ENCODE results near the gene GAS7. TPM values are rescaled to one million over a fixed set of nuclear protein-coding genes. Genes with fewer than 3 reads are reported as not detected.
"Not testable (repeated sequence)": the region's sequence is repeated elsewhere in the genome, so short reads cannot be mapped to it uniquely, and the experiment has no call there.

The GAS7 gene
- total RNA-seq, 1 experiment from 2014 or later, result 0.10 TPM

DNA sequence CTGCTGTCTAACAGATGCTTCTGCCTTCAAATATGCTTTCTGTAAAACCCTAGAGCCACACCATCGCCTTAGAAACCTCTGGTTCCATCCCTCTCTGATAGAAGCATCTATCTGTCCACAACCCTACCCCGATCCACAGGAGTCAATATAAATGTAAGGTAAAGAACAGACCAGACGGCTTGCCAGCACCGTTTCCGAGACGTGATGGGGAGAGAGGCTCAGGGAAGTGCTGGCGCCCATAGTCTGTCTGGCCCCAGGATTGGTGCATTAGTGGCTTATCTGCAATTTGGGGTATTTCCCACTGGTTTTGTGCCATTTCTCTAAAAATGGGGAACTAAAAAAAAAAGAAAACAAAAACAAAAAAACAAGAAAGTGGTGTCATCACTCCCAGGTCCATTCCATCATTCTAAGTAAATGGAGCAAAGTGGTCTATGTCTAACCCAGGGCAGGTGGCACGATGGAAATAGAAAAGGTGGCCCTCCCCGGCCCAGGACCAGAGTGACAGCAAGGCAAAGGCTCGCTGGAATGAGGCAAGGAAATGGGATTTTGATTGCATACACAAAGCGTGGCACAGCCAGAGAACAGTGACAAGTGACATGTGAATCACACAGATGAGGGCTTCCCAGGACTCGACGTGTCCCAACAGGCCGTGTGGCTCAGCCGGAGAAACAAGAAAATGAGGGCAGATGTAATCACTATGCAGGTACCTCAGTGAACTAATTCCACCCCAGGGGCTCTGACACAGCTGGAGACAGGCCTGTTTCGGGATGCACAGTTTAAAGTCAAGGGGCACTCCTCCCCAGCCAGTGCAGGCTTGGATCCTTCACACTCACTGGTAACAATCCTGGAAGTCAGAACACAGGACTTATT, 125.6 kb downstream of the GAS7 start:
- no peak for DNase-seq (ENCODE audit: low spot score)

DNA sequence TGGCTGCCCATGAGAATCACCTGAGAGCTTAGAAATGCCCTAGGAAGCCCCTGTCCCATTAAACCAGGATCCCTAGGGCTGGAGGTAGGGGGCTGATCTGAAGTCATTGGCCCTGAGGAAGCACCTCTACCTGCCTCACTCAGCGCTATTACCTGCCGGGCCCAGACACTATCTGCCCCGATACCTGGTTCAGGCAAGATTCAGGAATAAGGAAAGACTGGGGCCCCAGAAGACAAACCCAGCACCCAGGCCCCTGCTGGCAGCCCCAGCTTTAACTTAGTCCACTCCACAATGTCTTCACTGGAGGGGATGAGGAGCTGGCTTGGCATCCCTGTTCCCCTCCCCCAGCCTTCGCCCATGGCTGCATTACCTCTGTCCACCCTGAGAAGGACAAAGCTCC, 126.3 kb downstream of the GAS7 start:
- no peak for DNase-seq (ENCODE audit: low spot score)

DNA sequence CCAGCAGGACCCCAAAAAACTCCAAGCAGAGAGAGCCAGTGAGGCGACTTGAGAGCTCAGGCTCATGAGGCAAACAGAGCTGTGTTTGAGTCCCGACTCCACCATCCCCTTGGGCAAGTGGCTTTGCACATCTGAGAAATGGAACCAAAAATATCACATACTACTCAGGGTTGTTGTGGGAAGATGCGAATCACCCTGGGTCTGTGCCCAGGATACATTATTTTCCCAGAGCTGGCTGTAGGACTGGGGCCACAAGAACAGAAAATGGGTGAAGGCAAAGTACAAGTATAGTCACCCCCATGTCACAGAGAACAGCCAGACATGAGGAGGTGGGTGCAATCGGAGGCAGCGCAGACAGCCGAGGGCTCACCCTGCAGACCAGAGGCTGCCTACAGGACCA, 127.3 kb downstream of the GAS7 start:
- DNase-seq (ENCODE audit: low spot score), result no peak

DNA sequence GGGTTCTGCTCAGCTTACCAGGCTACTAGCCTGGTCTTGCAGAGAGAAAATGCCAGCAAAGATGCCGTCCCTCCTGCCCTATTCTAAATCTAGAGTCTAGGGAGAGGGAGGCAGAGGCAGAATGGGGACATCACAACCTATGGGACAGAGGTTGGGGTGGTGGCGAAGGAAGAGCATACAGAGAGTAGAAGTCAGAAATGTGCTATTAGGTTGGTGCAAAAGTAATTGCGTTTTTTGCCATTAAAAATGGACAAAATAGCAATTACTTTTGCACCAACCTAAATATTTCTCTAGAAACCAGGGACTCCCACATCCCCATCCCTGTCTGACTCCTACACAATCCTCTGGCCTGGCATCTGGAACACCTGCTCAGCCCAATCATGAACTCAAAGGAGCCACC, 127.7 kb downstream of the GAS7 start:
- no peak for DNase-seq (ENCODE audit: low spot score)

DNA sequence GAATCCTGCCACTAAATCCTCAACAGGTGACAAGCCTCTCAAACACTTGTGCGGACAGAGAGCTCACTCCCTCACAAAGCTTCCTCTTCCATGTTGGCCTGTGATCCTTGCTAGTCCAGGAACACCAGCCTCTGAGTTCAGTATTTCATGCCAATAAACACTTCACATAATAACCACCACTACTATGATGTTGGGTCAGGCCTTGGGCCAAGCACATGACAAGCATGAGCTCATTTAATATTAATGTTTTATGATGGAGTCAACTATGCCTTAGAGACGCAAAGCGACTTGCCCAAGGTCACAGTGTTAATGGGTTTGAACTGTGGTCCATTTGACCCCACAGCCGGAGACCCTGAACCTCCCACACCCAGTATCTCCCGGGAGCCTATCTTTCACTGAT, 129.1 kb downstream of the GAS7 start:
- DNase-seq (ENCODE audit: low spot score), result no peak

DNA sequence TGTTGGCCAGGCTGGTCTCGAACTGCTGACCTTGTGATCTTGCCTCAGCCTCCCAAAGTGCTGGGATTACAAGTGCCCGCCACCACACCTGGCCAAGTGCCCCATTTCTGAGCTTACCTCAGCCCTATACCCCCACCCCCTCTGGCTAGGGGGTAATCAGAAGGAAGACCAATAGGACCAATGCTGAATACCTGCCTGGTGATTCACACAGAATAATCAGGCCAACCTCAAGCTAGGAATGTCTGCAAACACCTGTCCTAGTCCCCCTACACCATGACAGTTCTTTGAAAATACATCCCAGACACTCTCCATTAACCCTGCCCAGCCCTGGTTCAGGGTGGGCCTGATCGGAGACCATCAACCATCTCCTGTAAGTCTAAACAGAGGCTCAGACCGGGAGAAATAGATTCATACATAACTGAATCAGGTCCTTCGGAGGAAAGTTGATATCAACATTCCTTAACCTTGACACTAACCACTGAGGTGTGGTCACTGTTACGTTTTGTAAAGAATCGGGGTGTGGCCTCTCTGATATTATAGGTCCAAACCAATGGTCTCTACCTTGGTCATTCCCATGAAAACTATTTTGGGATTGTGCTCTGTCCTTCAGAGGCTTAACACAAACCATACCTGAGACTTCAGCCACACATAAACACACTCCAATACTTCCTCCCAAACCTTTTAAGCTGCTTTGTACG, 130.8 kb downstream of the GAS7 start:
- no peak for DNase-seq (ENCODE audit: low spot score)

DNA sequence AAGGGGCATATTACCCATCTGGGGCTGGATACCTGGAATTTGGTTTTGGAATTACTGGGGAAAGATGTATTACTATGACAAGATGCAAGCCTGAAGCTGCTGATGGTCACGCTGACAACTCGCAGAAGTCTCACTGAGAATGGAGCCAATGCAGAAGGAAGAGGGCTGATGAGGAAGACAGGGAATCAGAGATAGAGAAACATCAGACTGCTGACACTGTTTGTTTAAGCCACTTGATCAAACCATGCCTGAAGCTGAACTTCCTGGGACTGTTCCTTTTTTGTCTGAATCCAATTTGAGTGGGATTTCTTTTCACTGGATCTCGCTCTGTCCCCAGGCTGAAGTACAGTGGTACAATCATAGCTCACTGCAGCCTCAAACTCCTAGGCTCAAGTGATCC, 133.9 kb downstream of the GAS7 start:
- no peak for DNase-seq (ENCODE audit: low spot score)

DNA sequence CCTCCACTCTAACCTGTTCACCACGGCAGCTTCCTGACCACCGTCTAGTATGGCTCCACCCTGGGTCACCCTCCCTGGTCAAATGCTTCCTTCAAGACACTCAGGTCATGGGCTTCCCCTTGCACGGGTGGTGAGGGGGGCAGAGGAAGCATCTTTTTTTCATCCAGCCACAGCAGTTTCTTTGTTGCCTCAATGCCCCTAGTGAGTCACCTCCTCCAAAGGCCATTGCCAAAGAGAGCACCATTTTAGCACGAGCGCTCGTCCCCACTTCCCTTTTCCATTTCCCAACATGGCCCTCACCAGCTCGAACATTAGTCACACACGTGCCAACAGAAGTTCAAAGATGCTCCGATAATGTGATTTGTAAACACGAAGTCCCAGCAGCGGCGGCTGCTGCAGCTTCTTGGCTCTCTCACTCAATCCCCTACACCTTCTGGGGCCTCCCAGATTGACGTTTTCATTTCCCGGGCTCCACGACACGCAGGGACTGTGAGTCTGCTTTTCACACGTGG, 134.6 kb downstream of the GAS7 start:
- no peak for DNase-seq (ENCODE audit: low spot score)

DNA sequence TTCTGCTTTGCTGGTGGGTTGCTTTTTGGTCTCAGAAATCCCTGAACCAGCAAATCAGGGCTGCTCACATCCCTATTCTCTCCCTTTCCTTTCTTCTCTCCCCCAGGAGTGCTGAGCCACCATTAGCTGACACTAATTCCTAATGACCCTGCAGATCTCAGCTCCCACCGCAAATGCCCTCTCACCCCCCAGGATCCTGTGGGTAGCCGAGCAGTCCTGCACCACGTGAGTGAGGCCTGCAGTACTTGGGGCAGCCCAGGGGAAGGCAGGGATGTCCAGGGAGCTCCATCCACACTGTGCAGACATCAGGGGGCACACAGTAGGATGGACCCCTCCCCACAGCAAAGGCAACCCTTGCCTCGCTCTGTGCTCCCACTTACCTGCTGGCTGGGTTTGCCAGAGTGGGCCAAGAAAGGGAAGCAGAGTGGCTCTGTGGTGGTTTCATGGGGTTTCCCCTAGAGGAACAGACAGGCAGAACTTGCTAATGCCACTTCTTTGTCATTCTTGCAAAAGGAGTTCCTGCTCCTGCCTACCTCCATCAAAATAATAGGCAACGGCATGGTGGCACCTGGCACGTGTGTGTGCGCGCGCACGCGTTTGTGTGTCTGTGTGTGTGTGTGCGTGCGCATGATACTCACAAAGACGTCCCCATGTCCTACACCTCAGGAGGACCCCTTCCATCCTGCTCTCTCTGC, 135.6 kb downstream of the GAS7 start:
- no peak for DNase-seq (ENCODE audit: low spot score)

DNA sequence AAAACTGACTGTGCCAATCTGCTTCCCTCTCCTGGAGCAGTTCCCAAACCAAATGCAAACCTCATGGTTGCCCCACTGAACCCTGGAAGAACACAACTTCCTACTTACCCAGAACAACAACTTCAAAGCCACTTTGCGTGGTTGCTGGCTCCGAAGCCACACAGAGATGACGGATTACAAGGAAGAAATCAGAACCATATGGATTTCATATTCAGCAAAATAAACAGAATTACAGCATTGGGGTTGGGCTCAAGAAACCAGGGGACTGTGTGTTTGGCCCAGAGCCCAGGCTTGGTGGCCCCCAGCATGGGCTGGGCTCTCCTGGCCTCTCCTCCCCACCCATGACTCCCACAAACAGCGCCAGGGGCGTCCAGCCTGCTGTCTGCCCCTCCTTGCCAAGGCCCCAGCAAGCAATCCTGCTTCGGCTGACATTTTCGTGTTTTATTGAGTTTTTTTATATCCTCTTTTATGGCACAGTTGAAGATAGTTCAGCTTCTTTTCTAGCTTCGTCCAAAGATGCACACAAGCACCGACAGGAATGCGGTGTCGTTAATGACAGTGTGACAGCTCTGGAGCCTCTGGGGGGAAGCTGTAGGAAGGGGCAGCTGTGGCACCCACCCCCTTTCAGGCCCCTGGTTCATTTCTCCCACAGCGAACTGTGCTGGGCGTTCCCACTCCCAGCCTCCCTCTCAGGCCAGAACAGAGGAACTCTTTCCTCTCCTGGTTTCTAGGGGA, 137.1 kb downstream of the GAS7 start:
- no peak for DNase-seq (ENCODE audit: low spot score)

DNA sequence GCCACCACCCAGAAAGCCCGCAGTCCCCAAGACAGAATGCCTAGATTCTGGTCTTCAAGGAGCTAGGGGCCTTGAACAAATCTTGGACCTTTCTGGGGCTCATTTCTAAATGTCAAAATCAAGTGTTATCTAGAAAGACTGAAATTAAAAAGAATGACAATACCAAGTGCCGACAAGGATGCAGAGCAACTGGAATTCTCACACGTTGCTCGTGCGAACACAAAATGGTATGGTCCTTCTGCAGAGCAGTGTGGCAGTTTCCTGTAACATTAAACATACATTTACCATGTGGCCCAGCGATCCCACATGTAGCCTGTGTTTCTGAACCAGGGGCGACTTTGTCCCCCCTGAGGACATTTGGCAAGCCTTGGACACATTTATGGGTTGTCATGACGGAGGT, 137.9 kb downstream of the GAS7 start:
- no peak for DNase-seq (ENCODE audit: low spot score)

DNA sequence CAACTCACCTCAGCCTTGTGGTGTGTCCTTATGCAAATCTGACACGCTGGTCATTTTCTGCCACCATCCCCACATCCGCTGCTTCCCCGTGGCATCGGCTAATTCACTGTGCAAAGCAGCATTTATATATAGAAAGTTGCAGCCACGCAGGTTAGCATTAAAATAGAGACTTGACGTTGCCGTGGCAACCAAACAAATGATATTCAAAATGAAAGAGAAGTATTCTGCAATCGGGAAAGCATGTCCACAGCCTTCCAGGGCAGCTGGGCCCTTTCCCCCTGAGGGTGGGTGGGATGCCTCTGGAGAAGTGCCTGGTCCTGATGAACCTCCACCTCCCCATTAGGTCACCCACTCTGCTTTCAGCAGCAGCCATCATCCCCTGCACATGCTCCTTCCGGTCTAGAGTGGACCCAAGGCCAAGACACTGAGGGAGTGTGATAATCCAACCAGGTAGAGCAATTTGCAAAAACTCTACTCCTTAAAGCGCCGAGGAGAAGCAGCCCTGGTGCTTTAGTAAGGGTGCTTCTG, 138.7 kb downstream of the GAS7 start:
- no peak for DNase-seq (ENCODE audit: low spot score)

DNA sequence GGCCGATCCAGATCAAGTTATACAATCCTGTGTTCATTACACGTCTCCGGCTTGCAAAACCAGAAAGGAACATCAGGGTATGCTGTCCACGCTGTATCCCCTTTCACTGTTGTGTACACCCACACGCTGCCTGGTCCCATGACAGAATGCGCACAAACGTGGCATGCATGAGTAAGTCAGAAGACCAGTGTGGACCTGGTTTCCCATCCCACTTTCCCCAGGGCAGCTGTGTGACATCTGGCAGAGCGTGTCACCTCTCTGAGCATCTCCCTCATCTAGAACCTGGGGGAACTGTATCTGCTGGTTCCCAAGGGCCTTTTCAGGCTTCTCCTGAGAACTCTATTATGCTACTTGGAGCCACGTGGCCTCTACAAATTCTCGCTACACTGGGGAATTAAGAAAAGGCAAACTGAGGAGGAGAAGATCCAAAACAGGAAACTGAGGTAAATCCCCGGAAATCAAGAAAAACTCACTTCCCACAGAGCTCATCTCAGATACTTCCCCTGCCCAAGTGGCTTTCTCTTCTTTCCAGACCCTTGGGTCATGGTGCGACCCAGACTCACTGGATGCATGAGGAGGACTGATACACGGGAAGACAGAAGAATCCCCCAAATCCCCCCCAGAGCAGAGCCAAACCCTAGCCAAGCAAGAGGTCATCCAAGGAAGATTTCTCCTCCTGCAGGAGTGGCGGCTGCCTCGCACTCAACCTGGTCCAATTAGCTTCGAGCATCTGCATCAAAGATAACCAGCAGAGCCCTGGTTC, 139.3 kb downstream of the GAS7 start:
- no peak for DNase-seq (ENCODE audit: low spot score)

DNA sequence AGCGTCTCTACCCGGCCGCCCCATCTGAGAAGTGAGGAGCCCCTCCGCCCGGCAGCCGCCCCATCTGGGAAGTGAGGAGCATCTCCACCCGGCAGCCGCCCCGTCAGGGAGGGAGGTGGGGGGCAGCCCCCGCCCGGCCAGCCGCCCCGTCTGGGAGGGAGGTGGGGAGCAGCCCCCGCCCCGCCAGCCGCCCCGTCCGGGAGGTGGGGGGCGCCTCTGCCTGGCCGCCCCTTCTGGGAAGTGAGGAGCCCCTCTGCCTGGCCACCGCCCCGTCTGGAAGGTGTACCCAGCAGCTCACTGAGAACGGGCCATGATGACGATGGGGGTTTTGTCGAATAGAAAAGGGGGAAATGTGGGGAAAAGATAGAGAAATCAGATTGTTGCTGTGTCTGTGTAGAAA, 140.9 kb downstream of the GAS7 start:
- DNase-seq (ENCODE audit: low spot score), result not testable (repeated sequence)

DNA sequence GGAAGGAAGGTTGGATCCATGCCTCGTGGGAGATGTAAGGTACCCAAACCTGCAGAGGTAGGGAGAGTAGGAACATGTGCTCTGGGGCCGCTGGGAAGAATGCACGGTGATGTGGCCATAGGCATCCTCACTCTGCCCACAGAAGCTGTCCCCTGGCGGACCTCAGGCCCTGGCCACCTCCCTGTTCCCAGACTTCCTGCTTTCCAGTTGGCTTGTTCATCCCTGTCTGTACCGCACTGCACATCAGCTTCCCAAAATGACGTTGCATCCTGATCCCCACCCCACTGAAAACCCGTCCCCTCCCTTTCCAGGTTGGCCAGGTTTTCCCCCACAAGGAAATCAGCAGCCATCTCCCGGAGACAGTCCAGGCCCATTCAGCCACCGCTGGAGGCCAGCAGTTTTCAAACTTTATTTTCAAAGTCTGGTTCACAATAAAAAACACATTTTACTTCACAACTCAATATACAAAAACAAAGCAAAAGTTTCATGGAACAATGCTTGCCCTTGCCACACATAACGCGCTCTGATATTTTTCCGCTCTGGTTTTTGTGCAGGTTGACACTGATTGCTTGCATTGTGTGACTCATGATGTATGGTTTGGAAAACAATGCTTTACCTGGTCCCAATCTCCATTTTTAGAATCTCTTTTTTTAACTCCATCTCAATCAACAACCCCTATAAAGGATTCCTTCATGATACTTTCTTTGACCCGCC, 143.0 kb downstream of the GAS7 start:
- DNase-seq (ENCODE audit: low spot score), result no peak

DNA sequence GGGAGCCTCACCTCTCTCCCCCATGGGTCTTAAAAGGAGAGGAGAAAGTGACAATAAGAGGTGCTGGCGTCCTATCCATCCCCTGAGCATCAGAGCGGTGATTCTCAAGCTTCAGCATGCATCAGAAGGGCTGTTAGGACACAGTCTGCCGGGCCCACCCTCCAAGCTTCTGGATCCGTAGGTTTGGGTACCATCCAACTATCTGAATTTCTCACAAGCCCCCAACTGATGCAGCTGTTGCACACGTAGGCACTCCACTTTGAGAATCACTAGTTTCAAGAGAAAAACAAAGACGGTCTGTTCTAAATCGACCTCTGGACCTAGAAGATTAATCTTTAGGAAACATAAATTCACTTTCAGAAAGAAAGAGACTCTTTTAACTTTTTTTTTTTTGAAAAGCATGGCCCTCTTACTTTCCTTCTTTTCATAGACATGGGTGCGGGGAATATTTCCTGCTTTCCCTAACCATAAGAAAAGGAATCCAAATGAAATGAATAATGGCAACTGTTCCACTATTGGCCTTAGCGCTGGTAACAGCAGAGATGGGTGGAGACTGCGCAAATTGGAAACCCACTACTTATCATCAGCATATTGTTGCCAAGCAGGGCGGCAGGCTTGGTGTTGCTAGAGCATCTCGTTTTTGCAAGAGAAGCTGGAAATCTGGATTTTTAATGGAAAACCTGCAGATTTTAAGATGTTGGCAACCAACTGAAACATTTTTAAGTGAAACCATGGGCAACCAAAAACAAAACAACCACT, 144.4 kb downstream of the GAS7 start:
- DNase-seq (ENCODE audit: low spot score), result no peak

DNA sequence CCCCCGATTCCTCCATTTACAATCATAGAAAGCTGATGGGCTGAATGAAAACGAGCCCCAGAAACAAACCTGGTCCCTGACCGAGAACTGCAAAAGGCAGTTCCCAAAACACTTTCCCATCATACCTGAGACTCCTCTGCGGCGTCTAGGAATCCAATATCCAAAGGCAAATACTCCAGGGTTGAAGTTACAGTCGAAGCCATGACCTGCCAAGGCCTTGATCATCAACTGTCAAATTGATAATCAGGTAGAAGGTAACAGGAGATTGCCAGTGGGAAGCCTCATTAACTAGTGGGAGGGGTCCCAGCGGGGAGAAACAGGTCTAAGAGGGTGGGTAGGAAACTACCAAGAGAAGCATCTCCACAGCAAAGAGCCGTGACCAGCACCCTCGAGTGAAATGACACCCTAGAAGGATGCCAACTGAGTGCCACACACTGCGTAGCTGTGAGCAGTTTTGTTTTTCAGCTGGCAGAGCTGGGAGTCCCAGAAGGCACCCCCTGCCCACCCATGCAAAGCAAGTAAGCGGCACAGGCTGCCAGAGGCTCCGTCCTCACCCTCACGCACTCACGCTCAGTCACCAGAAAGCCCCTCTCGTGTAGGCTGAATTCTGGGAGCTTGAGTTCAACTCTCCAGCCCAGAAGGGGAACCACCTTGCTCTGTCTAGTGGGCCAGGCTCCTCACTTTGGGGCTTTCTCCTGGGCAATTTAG, 146.1 kb downstream of the GAS7 start:
- DNase-seq (ENCODE audit: low spot score), result no peak

DNA sequence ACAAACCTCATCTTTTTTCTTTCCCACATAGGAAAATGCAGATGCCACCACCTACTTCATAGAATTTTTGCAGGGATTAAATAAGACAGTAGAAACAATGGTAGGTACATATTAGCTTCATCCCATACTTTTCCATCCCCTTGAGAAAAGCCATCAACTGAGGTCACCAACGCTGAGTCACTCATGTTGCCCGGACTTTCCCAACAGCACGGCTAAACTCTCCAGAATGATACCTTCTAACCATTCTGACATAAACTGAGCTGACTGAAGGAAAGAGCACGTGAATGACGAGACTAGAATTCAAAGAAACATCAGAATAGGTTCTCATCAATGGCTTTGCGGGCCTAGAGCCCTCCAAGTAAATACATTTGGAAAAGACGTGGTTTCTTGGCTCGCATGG, 147.3 kb downstream of the GAS7 start:
- DNase-seq (ENCODE audit: low spot score), result no peak

DNA sequence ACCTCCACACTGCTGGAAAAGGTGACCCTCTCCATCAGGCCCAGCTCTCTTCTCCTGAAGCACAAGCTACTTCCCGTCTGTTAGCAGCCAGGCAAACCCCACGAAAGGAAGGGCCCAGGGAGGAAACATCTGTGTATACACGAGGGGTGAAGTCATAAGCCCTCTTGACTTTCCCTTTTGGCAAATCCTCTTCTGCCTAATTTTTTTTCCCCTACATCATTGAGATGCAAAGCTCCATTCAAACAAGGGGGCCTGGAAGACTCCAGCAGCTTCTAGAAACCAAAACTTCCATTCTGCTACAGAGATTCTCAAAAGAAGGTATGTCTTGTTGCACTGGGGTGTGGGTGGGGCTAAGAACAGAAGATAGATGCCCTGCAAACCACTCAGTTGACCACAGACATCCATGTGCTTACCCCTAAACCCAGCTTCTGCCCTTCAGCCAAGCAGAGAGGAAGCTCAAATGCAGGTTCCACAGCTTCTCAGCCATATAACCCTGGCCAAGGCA, 147.8 kb downstream of the GAS7 start:
- DNase-seq (ENCODE audit: low spot score), result no peak

Data from A172 (cell line).